ENCODE data around the gene HCAR3. TPM values are rescaled to one million over a fixed set of nuclear protein-coding genes. Genes with fewer than 3 reads are reported as not detected.

Gene HCAR3
- polyA plus RNA-seq, 1 of the 3 experiments (the other 2 are of a cell fraction): not detected

- Histone ChIP-seq H3K79me2 (ENCODE audit: insufficient read depth) (no peaks in the 10 kb centered on the region), H3K9me2 (no peaks in the 10 kb centered on the region), H3K9ac (no peak overlapping the region), H3F3A (replicated peaks; ENCODE audit: insufficient read depth) (no peaks in the 10 kb centered on the region), H3K9me3 (no peaks in the 10 kb centered on the region), H3K27ac (ENCODE audit: low read depth in 2 of 2, low read length in 1 of 2) (no peak overlapping the region), H2AFZ (ENCODE audit: low read depth) (no peak overlapping the region), H3K4me3 (ENCODE audit: low read depth in 2 of 2, low read length in 1 of 2) (no peak overlapping the region), H3K27me3 (ENCODE audit: insufficient read depth) (no peaks in the 10 kb centered on the region), H3K4me1 (ENCODE audit: control insufficient read depth in 1 of 2, insufficient read depth in 2 of 2, low read depth in 1 of 2, low read length in 1 of 2) (no peaks in the 10 kb centered on the region), H4K20me1 (ENCODE audit: insufficient read depth) (no peaks in the 10 kb centered on the region), H3K4me2 (no peak overlapping the region), H3K36me3 (replicated peaks in 1 of 2; ENCODE audit: control insufficient read depth in 1 of 2, insufficient read depth in 2 of 2, low read length in 1 of 2) (no peaks in the 10 kb centered on the region)
- TF ChIP-seq ELF1 (IDR thresholded peaks at IDR 0.05) (no peak), NFIC (IDR thresholded peaks at IDR 0.05; ENCODE audit: borderline replicate concordance) (no peak), TCF12 (IDR thresholded peaks at IDR 0.05) (no peak), EP300 (IDR thresholded peaks at IDR 0.05; ENCODE audit: borderline replicate concordance in 1 of 2, low read depth in 1 of 2, low read length in 1 of 2) (no peak), IRF3 (IDR thresholded peaks at IDR 0.05; ENCODE audit: low read depth, low read length) (no peak), CTCF (IDR thresholded peaks at IDR 0.05) (no peak), FOXM1 (IDR thresholded peaks at IDR 0.05; ENCODE audit: low read depth) (no peak), GABPA (IDR thresholded peaks at IDR 0.05; ENCODE audit: low read depth) (no peak), RAD21 (IDR thresholded peaks at IDR 0.05; ENCODE audit: low read length) (no peak), REST (IDR thresholded peaks at IDR 0.05; ENCODE audit: low read depth, low read length) (no peak), MAX (IDR thresholded peaks at IDR 0.05; ENCODE audit: low read depth) (no peak), GATA2 (CRISPR knock-in tag; IDR thresholded peaks at IDR 0.05) (no peak), RXRA (IDR thresholded peaks at IDR 0.05; ENCODE audit: borderline replicate concordance, low read depth) (no peak), FOXJ3 (CRISPR knock-in tag; IDR thresholded peaks at IDR 0.05) (no peak), YY1 (IDR thresholded peaks at IDR 0.05; ENCODE audit: low read depth) (no peak), PBX3 (IDR thresholded peaks at IDR 0.05) (no peak), USF1 (IDR thresholded peaks at IDR 0.05; ENCODE audit: borderline replicate concordance, low read depth) (no peak)
- no peak for DNase-seq
- 74% methylated on average over 3 of the region's 3 CpGs for WGBS (ENCODE audit: low lambda C conversion rate)
- POLR2A ChIA-PET: no interaction called here
- CTCF ChIA-PET: no interaction called here
Measured at GRCh38 chr12:122691566-122691965, 25.0 kb downstream of the HCAR3 start.
